ENCODE measurements around the gene FAM53A.
A peak's percentile ranks its signal among the peaks of the same experiment; 100 is the strongest.

- TF ChIP-seq CTCF (IDR thresholded peaks at IDR 0.05 in 8 of 11, conservative IDR thresholded peaks at IDR 0.05 in 3 of 11), result peak in 1 of 11 experiments; percentile 22
- no peak for TF ChIP-seq POLR2AphosphoS5 (IDR thresholded peaks at IDR 0.05)
Observed at GRCh38 chr4:1713003-1713851, 29.1 kb upstream of the FAM53A start.
